Measurements from ENCODE around the gene SLC25A39. TPM values are rescaled to one million over a fixed set of nuclear protein-coding genes. Genes with fewer than 3 reads are reported as not detected.

The SLC25A39 gene
- polyA plus RNA-seq, 1 of the 3 experiments (the other 2 are of a cell fraction) = 131 TPM

GRCh38 chr17:44293509-44294226 lies 31.0 kb downstream of the SLC25A39 start:
- no peak overlapping the region for H3K4me2 ChIP-seq
- H4K20me1 ChIP-seq (ENCODE audit: insufficient read depth) = no peaks in the 10 kb centered on the region
- peaks cover 17% of the 10 kb centered on the region; the same call in 1 of the 2 replicates for H3K27me3 ChIP-seq (ENCODE audit: insufficient read depth)
- H3K79me2 ChIP-seq (ENCODE audit: insufficient read depth) = no peaks in the 10 kb centered on the region
- H3K4me3 ChIP-seq (ENCODE audit: low read depth in 2 of 2, low read length in 1 of 2) = no peak overlapping the region
- no peaks in the 10 kb centered on the region for H3F3A ChIP-seq (replicated peaks; ENCODE audit: insufficient read depth)
- no peak for TF ChIP-seq NFIC (IDR thresholded peaks at IDR 0.05; ENCODE audit: borderline replicate concordance)
- H2AFZ ChIP-seq (ENCODE audit: low read depth) = no peak overlapping the region
- no peaks in the 10 kb centered on the region for H3K9me3 ChIP-seq
- H3K9me2 ChIP-seq = no peaks in the 10 kb centered on the region
- 50% methylated on average over 9 of the region's 9 CpGs for WGBS (ENCODE audit: low lambda C conversion rate)
- H3K9ac ChIP-seq = no peak overlapping the region
- H3K27ac ChIP-seq (ENCODE audit: low read depth in 2 of 2, low read length in 1 of 2) = no peak overlapping the region
- ChIA-PET CTCF (interaction anchor here (0.6 to 1.9 kb wide), 2 partner anchors 14 to 57 kb away, joined by 3 to 6 read pairs; no protein-coding TSS in a partner anchor), POLR2A (interaction anchor here (1.1 kb wide), 1 partner anchor 12 kb away, joined by 4 read pairs; no protein-coding TSS in a partner anchor)
- H3K36me3 ChIP-seq (replicated peaks in 1 of 2; ENCODE audit: control insufficient read depth in 1 of 2, insufficient read depth in 2 of 2, low read length in 1 of 2) = no peaks in the 10 kb centered on the region
- no peaks in the 10 kb centered on the region for H3K4me1 ChIP-seq (ENCODE audit: control insufficient read depth in 1 of 2, insufficient read depth in 2 of 2, low read depth in 1 of 2, low read length in 1 of 2)
- no peak for DNase-seq

- Histone ChIP-seq H3K36me3 (replicated peaks in 1 of 2; ENCODE audit: control insufficient read depth in 1 of 2, insufficient read depth in 2 of 2, low read length in 1 of 2) (no peaks in the 10 kb centered on the region), H2AFZ (ENCODE audit: low read depth) (no peak overlapping the region), H3K9me2 (no peaks in the 10 kb centered on the region), H3F3A (replicated peaks; ENCODE audit: insufficient read depth) (no peaks in the 10 kb centered on the region), H3K9me3 (no peaks in the 10 kb centered on the region), H3K4me1 (ENCODE audit: control insufficient read depth in 1 of 2, insufficient read depth in 2 of 2, low read depth in 1 of 2, low read length in 1 of 2) (no peaks in the 10 kb centered on the region), H4K20me1 (ENCODE audit: insufficient read depth) (no peaks in the 10 kb centered on the region), H3K4me3 (ENCODE audit: low read depth in 2 of 2, low read length in 1 of 2) (no peak overlapping the region), H3K4me2 (no peak overlapping the region), H3K27ac (ENCODE audit: low read depth in 2 of 2, low read length in 1 of 2) (no peak overlapping the region), H3K9ac (no peak overlapping the region), H3K79me2 (ENCODE audit: insufficient read depth) (no peaks in the 10 kb centered on the region), H3K27me3 (ENCODE audit: insufficient read depth) (peaks cover 17% of the 10 kb centered on the region; the same call in 1 of the 2 replicates)
- TF ChIP-seq REST (IDR thresholded peaks at IDR 0.05; ENCODE audit: low read depth, low read length) = no peak
- no peak for TF ChIP-seq NRF1 (IDR thresholded peaks at IDR 0.05; ENCODE audit: low read depth, low read length)
- no peak for TF ChIP-seq MXI1 (IDR thresholded peaks at IDR 0.05; ENCODE audit: low read depth, low read length)
- WGBS (ENCODE audit: low lambda C conversion rate) = 60% methylated on average over 8 of the region's 8 CpGs
- ChIA-PET POLR2A (no interaction called here), CTCF (interaction anchor here (0.6 kb wide), 1 partner anchor 44 kb away, joined by 3 read pairs; no protein-coding TSS in a partner anchor)
- no peak for DNase-seq
Measured at GRCh38 chr17:44287651-44288050, 37.0 kb downstream of the SLC25A39 start.

- CTCF ChIA-PET = no interaction called here
- no peak for TF ChIP-seq FOXJ3 (CRISPR knock-in tag; IDR thresholded peaks at IDR 0.05)
- TF ChIP-seq NRF1 (IDR thresholded peaks at IDR 0.05; ENCODE audit: low read depth, low read length) = no peak
- no peak for TF ChIP-seq TAF1 (IDR thresholded peaks at IDR 0.05; ENCODE audit: borderline replicate concordance, low read depth, low read length)
- TF ChIP-seq YY1 (IDR thresholded peaks at IDR 0.05; ENCODE audit: low read depth) = no peak
Measured at GRCh38 chr17:44284024-44284400, 40.6 kb downstream of the SLC25A39 start.

More at GRCh38 chr17:44284024-44284400, 40.6 kb downstream of the SLC25A39 start:
- DNase-seq = no peak
- Histone ChIP-seq H3K36me3 (replicated peaks in 1 of 2; ENCODE audit: control insufficient read depth in 1 of 2, insufficient read depth in 2 of 2, low read length in 1 of 2) (no peaks in the 10 kb centered on the region), H3K27ac (ENCODE audit: low read depth in 2 of 2, low read length in 1 of 2) (no peak overlapping the region), H3K4me1 (ENCODE audit: control insufficient read depth in 1 of 2, insufficient read depth in 2 of 2, low read depth in 1 of 2, low read length in 1 of 2) (no peaks in the 10 kb centered on the region), H3F3A (replicated peaks; ENCODE audit: insufficient read depth) (no peaks in the 10 kb centered on the region), H3K27me3 (ENCODE audit: insufficient read depth) (no peaks in the 10 kb centered on the region; the same call in 1 of the 2 replicates), H2AFZ (ENCODE audit: low read depth) (no peak overlapping the region), H4K20me1 (ENCODE audit: insufficient read depth) (no peaks in the 10 kb centered on the region), H3K4me3 (ENCODE audit: low read depth in 2 of 2, low read length in 1 of 2) (no peak overlapping the region), H3K79me2 (ENCODE audit: insufficient read depth) (no peaks in the 10 kb centered on the region), H3K9me2 (no peaks in the 10 kb centered on the region), H3K9me3 (no peaks in the 10 kb centered on the region), H3K4me2 (no peak overlapping the region), H3K9ac (no peak overlapping the region)
- POLR2A ChIA-PET = no interaction called here
- 40% methylated on average over 1 of the region's 4 CpGs for WGBS (ENCODE audit: low lambda C conversion rate)

Measured in SK-N-SH (cell line).